ENCODE data around the gene SPTB. TPM values are rescaled to one million over a fixed set of nuclear protein-coding genes. Genes with fewer than 3 reads are reported as not detected.

Gene SPTB
- polyA plus RNA-seq, 1 donor (not counting 4 experiments of a cell fraction or from before 2014, with no cell fraction given), result not detected

DNA sequence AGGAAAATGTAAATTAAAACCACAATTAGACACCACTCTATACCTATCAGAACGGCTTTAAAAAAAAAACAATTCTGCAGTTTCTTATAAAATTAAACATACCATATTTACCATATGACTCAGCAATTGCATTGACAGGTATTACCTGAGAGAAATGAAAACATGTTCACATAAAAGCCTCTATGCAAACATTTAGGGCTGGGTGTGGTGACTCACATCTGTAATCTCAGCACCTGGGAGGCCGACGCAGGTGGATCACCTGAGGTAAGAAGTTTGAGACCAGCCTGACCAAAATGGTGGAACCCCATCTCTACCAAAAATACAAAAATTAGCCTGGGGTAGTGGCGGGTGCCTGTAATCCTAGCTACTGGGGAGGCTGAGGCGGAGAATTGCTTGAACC lies 41.1 kb downstream of the SPTB start:
- H3K4me1 ChIP-seq (ENCODE audit: control insufficient read depth, extremely low read depth, insufficient read depth, low read length), result peaks cover 2% of the 10 kb centered on the region
- FAIRE-seq, result no peak
- H3K79me2 ChIP-seq (ENCODE audit: control insufficient read depth, insufficient read depth, low read length), result no peaks in the 10 kb centered on the region
- no peak overlapping the region for H3K9ac ChIP-seq (ENCODE audit: control insufficient read depth, extremely low read depth, insufficient read depth, low read length)
- dilution Hi-C loops (cut with MboI; ENCODE audit: extremely low pct_ligation_motif_present, low sequenced_read_pairs), result no loop called here
- no peaks in the 10 kb centered on the region for H3K9me3 ChIP-seq (ENCODE audit: control insufficient read depth, low read depth, low read length)
- H3K36me3 ChIP-seq (ENCODE audit: control insufficient read depth in 2 of 2, extremely low read depth in 1 of 2, insufficient read depth in 2 of 2, low read length in 2 of 2), result no peaks in the 10 kb centered on the region
- peaks cover 23% of the 10 kb centered on the region for H3K27me3 ChIP-seq (ENCODE audit: control insufficient read depth, extremely low read depth, insufficient read depth, low read length)
- H3K4me2 ChIP-seq (ENCODE audit: control insufficient read depth, extremely low read depth, insufficient read depth, low read depth, low read length), result no peak overlapping the region
- no peak overlapping the region for H2AFZ ChIP-seq (ENCODE audit: control insufficient read depth, low read length)
- TF ChIP-seq EZH2 (IDR thresholded peaks at IDR 0.05; ENCODE audit: low read length), result no peak
- H3K27ac ChIP-seq (ENCODE audit: control insufficient read depth, insufficient read depth, low read length), result no peak overlapping the region
- peak; percentile 50 for DNase-seq (ENCODE audit: low read depth, low spot score)
- H4K20me1 ChIP-seq (ENCODE audit: control insufficient read depth, extremely low read depth, insufficient read depth, low read length), result no peaks in the 10 kb centered on the region
- H3K9me1 ChIP-seq (ENCODE audit: control insufficient read depth, extremely low read depth, insufficient read depth, low read length), result no peaks in the 10 kb centered on the region
- no peak overlapping the region for H3K4me3 ChIP-seq (ENCODE audit: control insufficient read depth in 2 of 3, extremely low read depth in 1 of 3, insufficient read depth in 2 of 3, low read depth in 1 of 3, low read length in 3 of 3)

DNA sequence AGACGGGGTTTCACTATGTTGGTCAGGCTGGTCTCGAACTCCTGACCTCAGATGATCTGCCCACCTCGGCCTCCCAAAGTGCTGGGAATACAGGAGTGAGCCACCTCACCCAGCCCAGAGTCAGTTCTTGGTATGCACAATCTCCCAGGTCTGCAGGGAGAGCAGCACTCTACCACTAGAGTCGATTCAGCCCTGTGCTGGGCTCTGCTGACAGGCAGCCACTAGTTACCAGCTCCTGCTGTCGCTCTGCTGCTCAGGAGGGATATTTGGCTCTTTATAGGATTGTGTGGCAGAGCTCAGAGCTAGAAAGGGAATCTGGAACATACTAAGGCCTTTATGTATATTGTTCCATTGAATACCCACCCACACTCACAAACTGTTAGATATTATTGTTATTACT lies 44.3 kb downstream of the SPTB start:
- dilution Hi-C loops (cut with MboI; ENCODE audit: extremely low pct_ligation_motif_present, low sequenced_read_pairs), result no loop called here
- no peak for FAIRE-seq
- no peaks in the 10 kb centered on the region for H3K9me3 ChIP-seq (ENCODE audit: control insufficient read depth, low read depth, low read length)

More for the DNA sequence above, 44.3 kb downstream of the SPTB start:
- H3K27ac ChIP-seq (ENCODE audit: control insufficient read depth, insufficient read depth, low read length), result no peak overlapping the region
- no peaks in the 10 kb centered on the region for H3K9me1 ChIP-seq (ENCODE audit: control insufficient read depth, extremely low read depth, insufficient read depth, low read length)
- no peak for DNase-seq (ENCODE audit: low read depth, low spot score)
- no peaks in the 10 kb centered on the region for H3K79me2 ChIP-seq (ENCODE audit: control insufficient read depth, insufficient read depth, low read length)
- H3K36me3 ChIP-seq (ENCODE audit: control insufficient read depth in 2 of 2, extremely low read depth in 1 of 2, insufficient read depth in 2 of 2, low read length in 2 of 2), result no peaks in the 10 kb centered on the region
- no peak overlapping the region for H3K4me2 ChIP-seq (ENCODE audit: control insufficient read depth, extremely low read depth, insufficient read depth, low read depth, low read length)
- H3K9ac ChIP-seq (ENCODE audit: control insufficient read depth, extremely low read depth, insufficient read depth, low read length), result no peak overlapping the region
- H2AFZ ChIP-seq (ENCODE audit: control insufficient read depth, low read length), result no peak overlapping the region
- peaks cover 2% of the 10 kb centered on the region for H3K4me1 ChIP-seq (ENCODE audit: control insufficient read depth, extremely low read depth, insufficient read depth, low read length)
- no peaks in the 10 kb centered on the region for H4K20me1 ChIP-seq (ENCODE audit: control insufficient read depth, extremely low read depth, insufficient read depth, low read length)
- no peaks in the 10 kb centered on the region for H3K27me3 ChIP-seq (ENCODE audit: control insufficient read depth, extremely low read depth, insufficient read depth, low read length)
- no peak overlapping the region for H3K4me3 ChIP-seq (ENCODE audit: control insufficient read depth in 2 of 3, extremely low read depth in 1 of 3, insufficient read depth in 2 of 3, low read depth in 1 of 3, low read length in 3 of 3)
- no peak for TF ChIP-seq EZH2 (IDR thresholded peaks at IDR 0.05; ENCODE audit: low read length)
- TF ChIP-seq, protein P1, sequence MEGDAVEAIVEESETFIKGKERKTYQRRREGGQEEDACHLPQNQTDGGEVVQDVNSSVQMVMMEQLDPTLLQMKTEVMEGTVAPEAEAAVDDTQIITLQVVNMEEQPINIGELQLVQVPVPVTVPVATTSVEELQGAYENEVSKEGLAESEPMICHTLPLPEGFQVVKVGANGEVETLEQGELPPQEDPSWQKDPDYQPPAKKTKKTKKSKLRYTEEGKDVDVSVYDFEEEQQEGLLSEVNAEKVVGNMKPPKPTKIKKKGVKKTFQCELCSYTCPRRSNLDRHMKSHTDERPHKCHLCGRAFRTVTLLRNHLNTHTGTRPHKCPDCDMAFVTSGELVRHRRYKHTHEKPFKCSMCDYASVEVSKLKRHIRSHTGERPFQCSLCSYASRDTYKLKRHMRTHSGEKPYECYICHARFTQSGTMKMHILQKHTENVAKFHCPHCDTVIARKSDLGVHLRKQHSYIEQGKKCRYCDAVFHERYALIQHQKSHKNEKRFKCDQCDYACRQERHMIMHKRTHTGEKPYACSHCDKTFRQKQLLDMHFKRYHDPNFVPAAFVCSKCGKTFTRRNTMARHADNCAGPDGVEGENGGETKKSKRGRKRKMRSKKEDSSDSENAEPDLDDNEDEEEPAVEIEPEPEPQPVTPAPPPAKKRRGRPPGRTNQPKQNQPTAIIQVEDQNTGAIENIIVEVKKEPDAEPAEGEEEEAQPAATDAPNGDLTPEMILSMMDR (optimal IDR thresholded peaks at IDR 0.05 in 1 of 3, IDR thresholded peaks at IDR 0.05 in 1 of 3, conservative IDR thresholded peaks at IDR 0.05 in 1 of 3; ENCODE audit: extremely low read depth in 1 of 3, insufficient read depth in 2 of 3, low read length in 3 of 3), result no peak

Data from keratinocyte (primary cell).